H1 (cell line): ENCODE measurements around the gene RNF31. TPM values are rescaled to one million over a fixed set of nuclear protein-coding genes. Genes with fewer than 3 reads are reported as not detected.

ENCODE experiments used
- CEBPB ChIP-seq: IDR thresholded peaks from 2 replicates; pipeline ENCODE4 v1.6.1; 2012; ENCODE audit warnings: low read depth, low read length
- CREB1 ChIP-seq: IDR thresholded peaks from 2 replicates; pipeline ENCODE4 v1.6.1; 2012; ENCODE audit warnings: inconsistent platforms
- KDM4A ChIP-seq: IDR thresholded peaks from one replicate; pipeline ENCODE4 v1.7.1; 2012; ENCODE audit warnings: low read depth, mild to moderate bottlenecking, moderate library complexity, low read length, inconsistent platforms; ENCODE audit not compliant: severe bottlenecking
- MAFK ChIP-seq: IDR thresholded peaks from 2 replicates; pipeline ENCODE4 v1.6.1; 2012; ENCODE audit warnings: low read depth, mild to moderate bottlenecking, improper control_type of control experiment, low read length
- PHF8 ChIP-seq: fragments of 200-600 bp; sonication (generic); conservative IDR thresholded peaks from 2 replicates; pipeline ENCODE4 v1.7.1; 2012; ENCODE audit warnings: low read depth, mild to moderate bottlenecking, inconsistent platforms, low read length, moderate library complexity
- SIN3A ChIP-seq, 2 experiments: IDR thresholded peaks in 1 of 2; conservative IDR thresholded peaks in 1 of 2; 2 replicates each; pipeline ENCODE4 v1.6.1; 2011 to 2012; ENCODE audit warnings: low read length in 2 of 2, improper control_type of control experiment in 1 of 2, low read depth in 1 of 2, mild to moderate bottlenecking in 1 of 2
- TBP ChIP-seq: IDR thresholded peaks from 2 replicates; pipeline ENCODE4 v1.6.1; 2011; ENCODE audit warnings: low read depth, low read length, improper control_type of control experiment
- polyA plus RNA-seq, 7 experiments: library from polyadenylated mRNA; depleted of rRNA in 3 of 7; stranded (reverse) in 5 of 7; unstranded in 2 of 7; fragments of >200 nt in 5 of 7; fragments of 200-250 nt in 2 of 7; gene quantifications; 1 replicate in 5 of 7; 2 replicates in 1 of 7; 4 replicates in 1 of 7; pipeline versions ENCODE4 v1.2.1 to v1.2.3, GENCODE V29; 2011 to 2013; ENCODE audit warnings: missing spikeins in 2 of 7, mixed read lengths in 2 of 7
- total RNA-seq: library from RNA; stranded (reverse); fragmentation: NEBNext Ultra II Directional; extraction: Animal tissue kit (Norgen Biotek cat#: 25700); gene quantifications from 2 replicates; pipeline ENCODE4 v1.2.1, GENCODE V29; 2021

RNF31 gene
- total and polyA plus RNA-seq, 2 of the 8 experiments (the other 6 are each of a cell fraction or from before 2014, with no cell fraction given): 17.5 to 72.0 TPM

DNA sequence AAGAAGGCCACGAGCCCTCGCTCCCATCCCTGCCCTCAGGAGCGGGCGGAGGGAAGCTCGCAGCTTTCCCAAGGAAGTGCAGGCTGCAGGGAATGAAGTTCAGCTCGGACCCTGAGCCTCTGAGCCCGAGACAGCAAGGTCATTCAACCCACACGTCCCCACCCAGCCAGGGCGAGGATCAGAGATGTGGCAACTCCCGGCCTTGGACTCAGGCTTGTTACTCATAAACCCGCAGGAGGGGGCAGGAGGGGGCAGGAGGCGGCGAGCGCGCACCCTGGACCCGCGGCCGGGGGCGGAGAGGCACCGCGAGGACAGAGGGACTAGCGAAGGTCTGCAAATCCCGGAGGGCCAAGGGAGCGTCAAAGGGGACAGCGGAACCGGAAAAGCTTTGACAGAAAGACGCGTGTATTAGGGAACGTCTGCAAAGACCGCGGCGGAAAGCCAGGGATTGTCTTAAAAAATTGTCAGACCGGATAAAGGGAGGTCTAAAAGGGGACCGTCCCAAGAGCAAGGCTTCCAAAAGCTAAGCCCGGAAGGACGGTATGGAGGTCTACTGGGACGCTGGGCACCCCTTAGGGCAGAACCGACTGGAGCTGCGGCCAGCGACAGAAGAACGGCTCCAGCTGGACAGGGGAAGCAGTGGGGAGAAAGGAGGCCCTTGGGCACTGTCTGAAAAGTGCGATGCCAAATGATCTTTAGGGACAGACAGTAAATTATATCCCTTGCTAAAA, 33.3 kb upstream of the RNF31 start (continued):
- TF ChIP-seq SIN3A (conservative IDR thresholded peaks at IDR 0.05 in 1 of 2, IDR thresholded peaks at IDR 0.05 in 1 of 2; ENCODE audit: low read depth in 1 of 2, low read length in 2 of 2) (peak; percentile 86 to 96; a peak in 3 of 4 replicates), MAFK (no peak), CREB1 (peak; percentile 40), KDM4A (peak; percentile 55), CEBPB (0 out of 2 replicates have a peak, but pooled peaks have one; percentile 4), PHF8 (peak; percentile 15; the same call in 1 of the 2 replicates), TBP (peak; percentile 13)
